ENCODE measurements around the gene RASGRP1. TPM values are rescaled to one million over a fixed set of nuclear protein-coding genes. Genes with fewer than 3 reads are reported as not detected.

The RASGRP1 gene
- total RNA-seq, 1 experiment from 2014 or later = 0.51 TPM

DNA sequence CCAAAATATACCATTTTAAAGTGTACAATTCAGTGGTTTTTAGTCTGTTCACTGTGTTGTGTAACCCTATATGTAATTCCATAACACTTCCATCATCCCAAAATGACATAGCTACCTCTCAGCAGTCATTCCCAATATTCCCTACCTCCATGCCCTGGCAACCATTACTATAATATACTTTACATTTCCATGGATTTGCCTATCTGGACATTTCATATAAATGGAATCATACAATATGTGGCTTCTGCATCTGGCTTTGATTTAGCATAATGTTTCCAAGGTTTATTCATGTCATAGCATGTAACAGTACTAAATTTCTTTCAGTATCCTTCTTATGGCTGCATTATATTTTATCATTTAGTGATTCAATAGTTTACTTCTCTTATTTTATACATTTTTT is 85.3 kb downstream of the RASGRP1 start:
- TF ChIP-seq SIN3A (IDR thresholded peaks at IDR 0.05; ENCODE audit: borderline replicate concordance, insufficient read depth, low read depth, low read length) (no peak), POLR2AphosphoS5 (IDR thresholded peaks at IDR 0.05; ENCODE audit: low read depth, low read length) (no peak), TCF7L2 (IDR thresholded peaks at IDR 0.05; ENCODE audit: low read depth, low read length) (no peak)
- TF ChIP-seq, protein P1, sequence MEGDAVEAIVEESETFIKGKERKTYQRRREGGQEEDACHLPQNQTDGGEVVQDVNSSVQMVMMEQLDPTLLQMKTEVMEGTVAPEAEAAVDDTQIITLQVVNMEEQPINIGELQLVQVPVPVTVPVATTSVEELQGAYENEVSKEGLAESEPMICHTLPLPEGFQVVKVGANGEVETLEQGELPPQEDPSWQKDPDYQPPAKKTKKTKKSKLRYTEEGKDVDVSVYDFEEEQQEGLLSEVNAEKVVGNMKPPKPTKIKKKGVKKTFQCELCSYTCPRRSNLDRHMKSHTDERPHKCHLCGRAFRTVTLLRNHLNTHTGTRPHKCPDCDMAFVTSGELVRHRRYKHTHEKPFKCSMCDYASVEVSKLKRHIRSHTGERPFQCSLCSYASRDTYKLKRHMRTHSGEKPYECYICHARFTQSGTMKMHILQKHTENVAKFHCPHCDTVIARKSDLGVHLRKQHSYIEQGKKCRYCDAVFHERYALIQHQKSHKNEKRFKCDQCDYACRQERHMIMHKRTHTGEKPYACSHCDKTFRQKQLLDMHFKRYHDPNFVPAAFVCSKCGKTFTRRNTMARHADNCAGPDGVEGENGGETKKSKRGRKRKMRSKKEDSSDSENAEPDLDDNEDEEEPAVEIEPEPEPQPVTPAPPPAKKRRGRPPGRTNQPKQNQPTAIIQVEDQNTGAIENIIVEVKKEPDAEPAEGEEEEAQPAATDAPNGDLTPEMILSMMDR (IDR thresholded peaks at IDR 0.05) = no peak
- ChIA-PET CTCF (no interaction called here), POLR2A (no interaction called here)
- no peak for ATAC-seq
- Histone ChIP-seq H3K4me3 (ENCODE audit: low read depth in 2 of 2, low read length in 2 of 2) (no peak overlapping the region), H3K27me3 (ENCODE audit: control insufficient read depth, insufficient read depth, low read length) (no peaks in the 10 kb centered on the region), H3K4me1 (ENCODE audit: control insufficient read depth, insufficient read depth, low read length) (no peaks in the 10 kb centered on the region), H3K36me3 (ENCODE audit: control insufficient read depth, insufficient read depth, low read length) (peaks cover 12% of the 10 kb centered on the region; the same call in 1 of the 2 replicates), H3K27ac (ENCODE audit: low read length) (no peak overlapping the region), H3K9me3 (ENCODE audit: control insufficient read depth, insufficient read depth, low read depth, low read length) (no peaks in the 10 kb centered on the region)
- DNase-seq (ENCODE audit: low read depth, low spot score) = no peak
- in situ Hi-C loops (cut with HindIII; ENCODE audit: low pct_unique_long_range_greater_than_20kb, low sequenced_read_pairs) (no loop called here), intact Hi-C loops (cut with micrococcal nuclease; ENCODE audit: unreplicated experiment) (no loop called here)
- no TSS peak for BruUV-seq (replicated peaks)

DNA sequence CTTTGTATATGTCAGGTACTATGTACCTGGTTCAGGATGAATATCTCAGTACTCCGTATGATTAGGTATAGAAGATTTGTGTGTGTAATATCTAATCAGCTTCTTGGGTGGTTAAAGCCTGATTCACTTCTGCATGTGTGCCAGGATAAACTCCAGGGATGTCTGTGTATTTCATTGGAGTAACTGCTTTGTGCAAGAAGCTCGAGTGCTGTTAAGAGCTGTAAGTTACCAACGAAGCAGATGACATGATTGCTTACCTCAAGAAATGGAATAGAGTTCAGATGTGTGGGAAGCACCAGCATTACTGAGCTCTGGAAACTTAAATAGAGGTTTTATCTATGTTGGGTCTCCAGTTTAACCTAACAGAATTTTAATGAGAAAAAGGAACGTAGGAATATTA is 87.0 kb downstream of the RASGRP1 start:
- in situ Hi-C loops (cut with HindIII; ENCODE audit: low pct_unique_long_range_greater_than_20kb, low sequenced_read_pairs) (no loop called here), intact Hi-C loops (cut with micrococcal nuclease; ENCODE audit: unreplicated experiment) (no loop called here)
- no TSS peak for BruUV-seq (replicated peaks)
- CTCF ChIA-PET = interaction anchor here (1.0 kb wide), 1 partner anchor 37 kb away, joined by 3 read pairs; no protein-coding TSS in a partner anchor
- Histone ChIP-seq H3K4me3 (ENCODE audit: low read depth in 2 of 2, low read length in 2 of 2) (no peak overlapping the region), H3K27me3 (ENCODE audit: control insufficient read depth, insufficient read depth, low read length) (no peaks in the 10 kb centered on the region), H3K4me1 (ENCODE audit: control insufficient read depth, insufficient read depth, low read length) (no peaks in the 10 kb centered on the region), H3K36me3 (ENCODE audit: control insufficient read depth, insufficient read depth, low read length) (peaks cover 12% of the 10 kb centered on the region; the same call in 1 of the 2 replicates), H3K9me3 (ENCODE audit: control insufficient read depth, insufficient read depth, low read depth, low read length) (no peaks in the 10 kb centered on the region), H3K27ac (ENCODE audit: low read length) (no peak overlapping the region)
- POLR2A ChIA-PET = no interaction called here
- no peak for TF ChIP-seq TCF7L2 (IDR thresholded peaks at IDR 0.05; ENCODE audit: low read depth, low read length)
- TF ChIP-seq, protein P2, sequence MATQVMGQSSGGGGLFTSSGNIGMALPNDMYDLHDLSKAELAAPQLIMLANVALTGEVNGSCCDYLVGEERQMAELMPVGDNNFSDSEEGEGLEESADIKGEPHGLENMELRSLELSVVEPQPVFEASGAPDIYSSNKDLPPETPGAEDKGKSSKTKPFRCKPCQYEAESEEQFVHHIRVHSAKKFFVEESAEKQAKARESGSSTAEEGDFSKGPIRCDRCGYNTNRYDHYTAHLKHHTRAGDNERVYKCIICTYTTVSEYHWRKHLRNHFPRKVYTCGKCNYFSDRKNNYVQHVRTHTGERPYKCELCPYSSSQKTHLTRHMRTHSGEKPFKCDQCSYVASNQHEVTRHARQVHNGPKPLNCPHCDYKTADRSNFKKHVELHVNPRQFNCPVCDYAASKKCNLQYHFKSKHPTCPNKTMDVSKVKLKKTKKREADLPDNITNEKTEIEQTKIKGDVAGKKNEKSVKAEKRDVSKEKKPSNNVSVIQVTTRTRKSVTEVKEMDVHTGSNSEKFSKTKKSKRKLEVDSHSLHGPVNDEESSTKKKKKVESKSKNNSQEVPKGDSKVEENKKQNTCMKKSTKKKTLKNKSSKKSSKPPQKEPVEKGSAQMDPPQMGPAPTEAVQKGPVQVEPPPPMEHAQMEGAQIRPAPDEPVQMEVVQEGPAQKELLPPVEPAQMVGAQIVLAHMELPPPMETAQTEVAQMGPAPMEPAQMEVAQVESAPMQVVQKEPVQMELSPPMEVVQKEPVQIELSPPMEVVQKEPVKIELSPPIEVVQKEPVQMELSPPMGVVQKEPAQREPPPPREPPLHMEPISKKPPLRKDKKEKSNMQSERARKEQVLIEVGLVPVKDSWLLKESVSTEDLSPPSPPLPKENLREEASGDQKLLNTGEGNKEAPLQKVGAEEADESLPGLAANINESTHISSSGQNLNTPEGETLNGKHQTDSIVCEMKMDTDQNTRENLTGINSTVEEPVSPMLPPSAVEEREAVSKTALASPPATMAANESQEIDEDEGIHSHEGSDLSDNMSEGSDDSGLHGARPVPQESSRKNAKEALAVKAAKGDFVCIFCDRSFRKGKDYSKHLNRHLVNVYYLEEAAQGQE (IDR thresholded peaks at IDR 0.05; ENCODE audit: insufficient read depth in 1 of 2, low read depth in 2 of 2, low read length in 1 of 2) = no peak
- TF ChIP-seq, protein P1 (IDR thresholded peaks at IDR 0.05) = no peak
- TF ChIP-seq POLR2AphosphoS5 (IDR thresholded peaks at IDR 0.05; ENCODE audit: low read depth, low read length) = no peak
- TF ChIP-seq SIN3A (IDR thresholded peaks at IDR 0.05; ENCODE audit: borderline replicate concordance, insufficient read depth, low read depth, low read length) = no peak
- ATAC-seq = no peak
- DNase-seq (ENCODE audit: low read depth, low spot score) = no peak
